ENCODE data around the gene KCNN3. TPM values are rescaled to one million over a fixed set of nuclear protein-coding genes. Genes with fewer than 3 reads are reported as not detected.

Gene KCNN3
- total RNA-seq, 3 donors from 2014 or later (not counting 1 experiment from before 2014, with no cell fraction given), result 0.05 to 0.95 TPM; not detected in 1

DNA sequence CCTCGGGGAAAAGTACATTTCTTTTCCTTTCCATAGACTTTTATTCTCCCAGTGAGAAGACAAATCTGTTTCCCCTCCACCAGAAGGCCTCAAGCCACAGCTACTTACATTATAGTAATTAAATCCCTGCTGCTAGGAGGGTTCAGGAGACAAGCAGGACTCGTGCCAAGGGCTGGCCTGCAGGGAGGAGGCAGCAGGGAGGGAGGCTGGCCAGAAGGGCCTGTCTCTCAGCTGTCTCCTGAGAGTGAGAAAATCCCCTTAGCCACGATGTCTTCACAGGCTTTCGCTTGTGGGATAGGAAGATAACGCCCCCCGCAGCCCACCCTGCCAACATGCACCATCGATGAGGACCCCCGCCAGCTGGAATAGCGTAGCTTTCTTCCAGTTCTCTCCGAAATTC, 14.0 kb downstream of the KCNN3 start:
- Mint-ChIP-seq H3K27me3 (ENCODE audit: low read depth in 2 of 2) (peaks cover 0 to 4% of the 10 kb centered on the region in 2 donors), H3K27ac (no peak overlapping the region), H3K4me1 (no peaks in the 10 kb centered on the region), H3K4me3 (no peak overlapping the region), H3K36me3 (no peaks in the 10 kb centered on the region), H3K9me3 (no peaks in the 10 kb centered on the region)
- H3K27ac ChIP-seq (ENCODE audit: low read length), result no peak overlapping the region
- H3K9me3 ChIP-seq (ENCODE audit: control insufficient read depth, insufficient read depth, low read length), result no peaks in the 10 kb centered on the region
- ATAC-seq, result no peak
- intact Hi-C loops (cut with micrococcal nuclease), result no loop called here
- H3K27me3 ChIP-seq (ENCODE audit: control insufficient read depth, insufficient read depth, low read length), result no peaks in the 10 kb centered on the region
- H3K4me3 ChIP-seq (ENCODE audit: low read length), result no peak overlapping the region
- TF ChIP-seq, protein P1, sequence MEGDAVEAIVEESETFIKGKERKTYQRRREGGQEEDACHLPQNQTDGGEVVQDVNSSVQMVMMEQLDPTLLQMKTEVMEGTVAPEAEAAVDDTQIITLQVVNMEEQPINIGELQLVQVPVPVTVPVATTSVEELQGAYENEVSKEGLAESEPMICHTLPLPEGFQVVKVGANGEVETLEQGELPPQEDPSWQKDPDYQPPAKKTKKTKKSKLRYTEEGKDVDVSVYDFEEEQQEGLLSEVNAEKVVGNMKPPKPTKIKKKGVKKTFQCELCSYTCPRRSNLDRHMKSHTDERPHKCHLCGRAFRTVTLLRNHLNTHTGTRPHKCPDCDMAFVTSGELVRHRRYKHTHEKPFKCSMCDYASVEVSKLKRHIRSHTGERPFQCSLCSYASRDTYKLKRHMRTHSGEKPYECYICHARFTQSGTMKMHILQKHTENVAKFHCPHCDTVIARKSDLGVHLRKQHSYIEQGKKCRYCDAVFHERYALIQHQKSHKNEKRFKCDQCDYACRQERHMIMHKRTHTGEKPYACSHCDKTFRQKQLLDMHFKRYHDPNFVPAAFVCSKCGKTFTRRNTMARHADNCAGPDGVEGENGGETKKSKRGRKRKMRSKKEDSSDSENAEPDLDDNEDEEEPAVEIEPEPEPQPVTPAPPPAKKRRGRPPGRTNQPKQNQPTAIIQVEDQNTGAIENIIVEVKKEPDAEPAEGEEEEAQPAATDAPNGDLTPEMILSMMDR (IDR thresholded peaks at IDR 0.05), result no peak
- DNase-seq, result no peak
- H3K36me3 ChIP-seq (ENCODE audit: control insufficient read depth, insufficient read depth, low read length), result no peaks in the 10 kb centered on the region
- peaks cover 10% of the 10 kb centered on the region for H3K4me1 ChIP-seq (ENCODE audit: control insufficient read depth, insufficient read depth, low read length)
- WGBS (ENCODE audit: insufficient coverage), result 87% methylated on average over 10 of the region's 10 CpGs

DNA sequence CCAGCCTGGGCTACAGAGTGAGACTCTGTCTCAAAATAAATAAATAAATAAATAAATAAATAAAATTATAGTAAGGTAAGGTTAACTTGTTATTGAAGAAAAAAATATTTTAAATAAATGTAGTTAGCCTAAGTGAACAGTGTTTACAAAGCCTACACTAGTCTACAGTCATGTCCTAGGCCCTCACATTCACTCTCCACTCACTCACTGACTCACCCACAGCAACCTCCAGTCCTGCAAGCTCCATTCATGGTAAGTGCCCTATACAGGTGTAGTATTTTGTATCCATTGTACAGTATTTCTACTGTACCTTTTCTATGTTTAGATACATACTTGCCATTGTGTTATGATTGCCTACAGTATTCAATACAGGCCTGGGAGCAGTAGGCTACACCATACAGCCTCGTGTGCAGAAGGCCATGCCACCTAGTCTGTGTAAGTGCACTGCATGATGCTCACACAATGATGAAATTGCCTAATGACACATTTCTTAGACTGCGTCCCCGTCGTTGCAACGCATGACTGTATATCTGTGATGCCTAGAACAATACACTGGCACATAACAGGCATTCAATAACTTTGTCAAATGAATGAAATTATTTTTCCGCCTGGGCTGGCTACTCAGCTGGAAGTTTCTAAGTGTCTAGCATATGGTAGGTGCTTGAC, 14.8 kb downstream of the KCNN3 start:
- intact Hi-C loops (cut with micrococcal nuclease), result no loop called here
- Mint-ChIP-seq H3K9me3 (no peaks in the 10 kb centered on the region), H3K27me3 (ENCODE audit: low read depth in 2 of 2) (peaks cover 0 to 3% of the 10 kb centered on the region in 2 donors), H3K4me1 (no peaks in the 10 kb centered on the region), H3K36me3 (no peaks in the 10 kb centered on the region), H3K4me3 (no peak overlapping the region), H3K27ac (no peak overlapping the region)
- no peak overlapping the region for H3K4me3 ChIP-seq (ENCODE audit: low read length)
- no peak overlapping the region for H3K27ac ChIP-seq (ENCODE audit: low read length)
- H3K27me3 ChIP-seq (ENCODE audit: control insufficient read depth, insufficient read depth, low read length), result no peaks in the 10 kb centered on the region
- H3K36me3 ChIP-seq (ENCODE audit: control insufficient read depth, insufficient read depth, low read length), result no peaks in the 10 kb centered on the region
- ATAC-seq (no peak), DNase-seq (no peak)
- H3K4me1 ChIP-seq (ENCODE audit: control insufficient read depth, insufficient read depth, low read length), result peaks cover 5% of the 10 kb centered on the region
- no peaks in the 10 kb centered on the region for H3K9me3 ChIP-seq (ENCODE audit: control insufficient read depth, insufficient read depth, low read length)
- 83% methylated on average over 6 of the region's 6 CpGs for WGBS (ENCODE audit: insufficient coverage)
- TF ChIP-seq, protein P1 (IDR thresholded peaks at IDR 0.05), result no peak

DNA sequence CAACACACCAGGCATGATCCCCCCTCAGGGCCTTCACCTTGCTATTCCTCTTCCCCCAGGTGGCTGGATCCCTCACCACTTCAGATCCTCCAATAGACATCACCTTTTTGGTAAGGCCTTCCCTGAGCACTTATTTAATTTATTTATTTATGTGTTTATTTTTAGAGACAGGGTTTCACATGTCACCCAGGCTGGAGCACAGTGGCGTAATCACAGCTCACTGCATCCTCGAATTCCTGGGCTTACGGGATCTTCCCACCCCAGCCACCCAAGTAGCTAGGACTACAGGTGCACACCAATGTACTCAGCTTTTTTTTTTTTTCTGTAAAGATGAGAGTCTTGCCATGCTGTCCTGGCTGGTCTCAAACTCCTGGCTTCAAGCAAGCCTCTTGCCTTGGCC, 17.2 kb downstream of the KCNN3 start:
- intact Hi-C loops (cut with micrococcal nuclease), result no loop called here
- H3K27me3 ChIP-seq (ENCODE audit: control insufficient read depth, insufficient read depth, low read length), result no peaks in the 10 kb centered on the region
- no peaks in the 10 kb centered on the region for H3K4me1 ChIP-seq (ENCODE audit: control insufficient read depth, insufficient read depth, low read length)
- no peak for DNase-seq
- no peak overlapping the region for H3K4me3 ChIP-seq (ENCODE audit: low read length)
- no peak for ATAC-seq
- Mint-ChIP-seq H3K36me3 (no peaks in the 10 kb centered on the region), H3K27ac (no peak overlapping the region), H3K4me1 (no peaks in the 10 kb centered on the region), H3K9me3 (no peaks in the 10 kb centered on the region), H3K27me3 (ENCODE audit: low read depth in 2 of 2) (no peaks in the 10 kb centered on the region), H3K4me3 (no peak overlapping the region)
- WGBS (ENCODE audit: insufficient coverage), result 89% methylated on average over 3 of the region's 3 CpGs
- no peak overlapping the region for H3K27ac ChIP-seq (ENCODE audit: low read length)
- no peaks in the 10 kb centered on the region for H3K36me3 ChIP-seq (ENCODE audit: control insufficient read depth, insufficient read depth, low read length)
- no peaks in the 10 kb centered on the region for H3K9me3 ChIP-seq (ENCODE audit: control insufficient read depth, insufficient read depth, low read length)
- TF ChIP-seq, protein P1 (IDR thresholded peaks at IDR 0.05), result no peak
